MCF 10A (cell line): ENCODE measurements around the gene RXYLT1. TPM values are rescaled to one million over a fixed set of nuclear protein-coding genes. Genes with fewer than 3 reads are reported as not detected.
A peak's percentile ranks its signal among the peaks of the same experiment; 100 is the strongest.

Experiments
- BruUV-seq: library from RNA; stranded (reverse); fragments of 400-500 nt; replicated peaks from 2 replicates; lab custom pipeline; 2021; lab: Mats Ljungman, UMichigan
- CTCF ChIA-PET: fragments of 300-600 bp; sonication (Branson Sonifier 250); formaldehyde crosslinking; extraction: SDS; loops from one replicate; lab custom pipeline; 2021; ENCODE audit warnings: antibody characterized with exemption, inconsistent platforms; lab: Yijun Ruan, JAX
- POLR2A ChIA-PET: fragments of 300-600, 350-650 bp; sonication (Branson Sonifier 250); formaldehyde crosslinking; extraction: SDS; loops from one replicate; lab custom pipeline; 2020; ENCODE audit warnings: antibody characterized with exemption, inconsistent platforms; lab: Yijun Ruan, JAX
- DNase-seq: peaks from one replicate; pipeline ENCODE4 v3.0.0-alpha.2; 2018; ENCODE audit not compliant: unreplicated experiment
- H3K27ac Mint-ChIP-seq: one replicate; pipeline ENCODE4 v1.8.0; 2022; ENCODE audit warnings: mild to moderate bottlenecking, low read depth, mixed read lengths; ENCODE audit not compliant: unreplicated experiment
- H3K27me3 Mint-ChIP-seq: one replicate; pipeline ENCODE4 v1.8.0; 2022; ENCODE audit warnings: mixed read lengths; ENCODE audit not compliant: insufficient read depth, unreplicated experiment
- H3K36me3 Mint-ChIP-seq: one replicate; pipeline ENCODE4 v1.8.0; 2022; ENCODE audit warnings: mild to moderate bottlenecking, moderate library complexity, mixed read lengths; ENCODE audit not compliant: insufficient read depth, unreplicated experiment
- H3K4me1 Mint-ChIP-seq: one replicate; pipeline ENCODE4 v1.8.0; 2022; ENCODE audit warnings: mixed read lengths; ENCODE audit not compliant: insufficient read depth, unreplicated experiment
- H3K4me3 Mint-ChIP-seq: one replicate; pipeline ENCODE4 v1.8.0; 2022; ENCODE audit warnings: mild to moderate bottlenecking, moderate library complexity, mixed read lengths; ENCODE audit not compliant: unreplicated experiment
- H3K9me3 Mint-ChIP-seq: one replicate; pipeline ENCODE4 v1.8.0; 2022; ENCODE audit warnings: mixed read lengths; ENCODE audit not compliant: unreplicated experiment
- CTCF ChIP-seq: fragments of 200-600 bp; IDR thresholded peaks from one replicate; pipeline ENCODE4 v1.8.0; 2022; ENCODE audit warnings: antibody characterized with exemption, mild to moderate bottlenecking; ENCODE audit not compliant: unreplicated experiment
- intact Hi-C: fragments of 100-400 bp; cut with micrococcal nuclease; formaldehyde crosslinking; loops from 2 replicates; pipeline ENCODE4 v1.14.1; 2022
- total RNA-seq: library from RNA; stranded (reverse); gene quantifications from 2 replicates; pipeline ENCODE4 v1.2.3, GENCODE V29; 2022

RXYLT1 gene
- total RNA-seq, 1 experiment from 2014 or later: 26.7 TPM

GRCh38 chr12:63764481-63764880 lies 15.2 kb upstream of the RXYLT1 start:
- H3K4me3 Mint-ChIP-seq: no peak overlapping the region
- no peak for TF ChIP-seq CTCF
- H3K9me3 Mint-ChIP-seq: peaks cover 5% of the 10 kb centered on the region
- no peaks in the 10 kb centered on the region for H3K4me1 Mint-ChIP-seq
- DNase-seq: peak; percentile 15
- no peaks in the 10 kb centered on the region for H3K36me3 Mint-ChIP-seq
- intact Hi-C loops: no loop called here
- no TSS peak for BruUV-seq
- POLR2A ChIA-PET: no interaction called here
- peaks cover 93% of the 10 kb centered on the region for H3K27me3 Mint-ChIP-seq
- H3K27ac Mint-ChIP-seq: no peak overlapping the region
- CTCF ChIA-PET: interaction anchor here (0.7 to 2.7 kb wide), 2 partner anchors 38 to 440 kb away, joined by 3 to 13 read pairs; no protein-coding TSS in a partner anchor

DNA sequence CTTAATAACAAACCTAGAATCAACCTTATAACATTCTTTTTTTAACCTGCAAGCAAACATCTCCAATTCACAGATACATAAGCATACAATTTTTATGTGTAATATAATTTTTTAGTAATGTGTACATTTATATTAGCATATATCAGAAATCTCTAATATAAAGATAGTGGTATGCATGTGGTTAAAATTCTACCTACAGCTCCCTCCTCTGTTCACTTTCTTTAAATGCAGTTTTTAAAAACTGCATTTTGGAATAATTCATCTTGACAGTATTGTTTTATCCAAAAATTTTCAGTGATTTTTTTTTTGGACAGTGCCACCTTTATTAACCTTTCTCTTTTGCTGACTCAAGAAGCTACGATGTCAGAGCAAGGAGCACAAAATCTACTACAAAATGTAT lies 13.2 kb upstream of the RXYLT1 start:
- Mint-ChIP-seq H3K4me1 (no peaks in the 10 kb centered on the region), H3K36me3 (no peaks in the 10 kb centered on the region), H3K9me3 (peaks cover 14% of the 10 kb centered on the region), H3K27me3 (peaks cover 86% of the 10 kb centered on the region), H3K27ac (no peak overlapping the region), H3K4me3 (no peak overlapping the region)
- BruUV-seq: no TSS peak
- ChIA-PET CTCF (interaction anchor here (0.5 to 2.9 kb wide), 10 partner anchors 9 to 1257 kb away, joined by 3 to 13 read pairs (median 4); no protein-coding TSS in a partner anchor), POLR2A (no interaction called here)
- DNase-seq: no peak
- TF ChIP-seq CTCF: peak; percentile 21
- intact Hi-C loops: no loop called here

DNA sequence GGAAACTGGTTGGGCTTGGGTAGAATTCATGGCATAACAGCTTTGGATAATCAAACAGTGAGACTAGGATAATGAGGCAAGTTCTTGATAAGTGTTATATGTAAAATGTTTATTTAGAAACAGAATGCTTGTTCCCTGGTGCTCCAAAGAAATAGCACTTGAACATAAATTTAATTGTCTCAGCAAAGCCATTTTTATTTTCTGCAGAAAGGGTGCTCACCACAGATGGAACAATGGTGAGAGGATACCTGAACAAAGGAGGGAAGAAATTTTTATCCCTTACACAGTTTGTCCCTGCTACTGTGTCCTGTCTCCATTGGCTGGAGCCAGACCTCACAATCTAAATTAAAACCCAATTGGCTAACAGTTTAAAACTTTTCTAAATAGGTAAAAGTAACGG lies 9.3 kb upstream of the RXYLT1 start:
- intact Hi-C loops: no loop called here
- Mint-ChIP-seq H3K27me3 (peaks cover 67% of the 10 kb centered on the region), H3K4me1 (no peaks in the 10 kb centered on the region), H3K9me3 (peaks cover 14% of the 10 kb centered on the region), H3K4me3 (no peak overlapping the region), H3K36me3 (no peaks in the 10 kb centered on the region), H3K27ac (no peak overlapping the region)
- ChIA-PET CTCF (no interaction called here), POLR2A (no interaction called here)
- no peak for DNase-seq
- BruUV-seq: no TSS peak
- TF ChIP-seq CTCF: no peak

- BruUV-seq: no TSS peak
- intact Hi-C loops: no loop called here
Observed at GRCh38 chr12:63777340-63777739, 2.4 kb upstream of the RXYLT1 start.

More at GRCh38 chr12:63777340-63777739, 2.4 kb upstream of the RXYLT1 start:
- ChIA-PET CTCF (interaction anchor here (0.7 kb wide), 1 partner anchor 473 kb away, joined by 4 read pairs; no protein-coding TSS in a partner anchor), POLR2A (interaction anchor here (0.6 kb wide), 1 partner anchor 19 kb away, joined by 4 read pairs; no protein-coding TSS in a partner anchor)
- TF ChIP-seq CTCF: no peak
- H3K4me1 Mint-ChIP-seq: peaks cover 9% of the 10 kb centered on the region
- no peaks in the 10 kb centered on the region for H3K36me3 Mint-ChIP-seq
- no peak overlapping the region for H3K4me3 Mint-ChIP-seq
- no peaks in the 10 kb centered on the region for H3K9me3 Mint-ChIP-seq
- H3K27me3 Mint-ChIP-seq: peaks cover 45% of the 10 kb centered on the region
- no peak overlapping the region for H3K27ac Mint-ChIP-seq
- DNase-seq: no peak
